ENCODE results near the gene DNLZ.

DNA sequence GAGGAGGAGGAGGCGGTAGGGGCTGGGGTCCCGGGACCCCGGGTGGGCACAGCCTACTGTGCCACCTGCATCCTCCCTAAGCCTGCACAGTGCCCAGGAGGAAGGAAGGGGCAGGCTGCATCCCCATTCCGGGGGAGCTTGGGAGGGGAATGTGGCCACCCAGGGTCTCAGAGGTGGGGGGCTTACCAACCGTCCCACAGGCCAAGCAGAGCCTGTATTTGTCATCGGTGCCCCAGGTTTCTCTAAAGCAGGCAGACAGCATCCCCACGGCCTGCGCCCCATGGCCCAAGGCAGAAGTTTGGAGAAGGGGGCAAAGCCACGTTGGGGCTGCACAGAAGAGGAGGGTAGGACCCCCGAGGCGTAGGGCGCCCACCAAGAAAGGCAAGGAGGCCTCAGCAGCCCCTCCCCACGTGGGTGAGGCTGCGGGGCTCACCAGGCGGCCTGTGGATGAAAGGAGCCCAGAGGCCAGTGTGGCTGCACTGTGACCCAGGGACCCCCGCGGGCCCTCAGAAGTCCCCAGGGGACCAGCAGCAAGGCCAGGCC, 36.7 kb downstream of the DNLZ start:
- TF ChIP-seq, protein P1, sequence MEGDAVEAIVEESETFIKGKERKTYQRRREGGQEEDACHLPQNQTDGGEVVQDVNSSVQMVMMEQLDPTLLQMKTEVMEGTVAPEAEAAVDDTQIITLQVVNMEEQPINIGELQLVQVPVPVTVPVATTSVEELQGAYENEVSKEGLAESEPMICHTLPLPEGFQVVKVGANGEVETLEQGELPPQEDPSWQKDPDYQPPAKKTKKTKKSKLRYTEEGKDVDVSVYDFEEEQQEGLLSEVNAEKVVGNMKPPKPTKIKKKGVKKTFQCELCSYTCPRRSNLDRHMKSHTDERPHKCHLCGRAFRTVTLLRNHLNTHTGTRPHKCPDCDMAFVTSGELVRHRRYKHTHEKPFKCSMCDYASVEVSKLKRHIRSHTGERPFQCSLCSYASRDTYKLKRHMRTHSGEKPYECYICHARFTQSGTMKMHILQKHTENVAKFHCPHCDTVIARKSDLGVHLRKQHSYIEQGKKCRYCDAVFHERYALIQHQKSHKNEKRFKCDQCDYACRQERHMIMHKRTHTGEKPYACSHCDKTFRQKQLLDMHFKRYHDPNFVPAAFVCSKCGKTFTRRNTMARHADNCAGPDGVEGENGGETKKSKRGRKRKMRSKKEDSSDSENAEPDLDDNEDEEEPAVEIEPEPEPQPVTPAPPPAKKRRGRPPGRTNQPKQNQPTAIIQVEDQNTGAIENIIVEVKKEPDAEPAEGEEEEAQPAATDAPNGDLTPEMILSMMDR (IDR thresholded peaks at IDR 0.05), result no peak
- no peak for TF ChIP-seq POLR2A (IDR thresholded peaks at IDR 0.05)
